Measurements from ENCODE around the gene TRIM46.

TRIM46 gene

DNA sequence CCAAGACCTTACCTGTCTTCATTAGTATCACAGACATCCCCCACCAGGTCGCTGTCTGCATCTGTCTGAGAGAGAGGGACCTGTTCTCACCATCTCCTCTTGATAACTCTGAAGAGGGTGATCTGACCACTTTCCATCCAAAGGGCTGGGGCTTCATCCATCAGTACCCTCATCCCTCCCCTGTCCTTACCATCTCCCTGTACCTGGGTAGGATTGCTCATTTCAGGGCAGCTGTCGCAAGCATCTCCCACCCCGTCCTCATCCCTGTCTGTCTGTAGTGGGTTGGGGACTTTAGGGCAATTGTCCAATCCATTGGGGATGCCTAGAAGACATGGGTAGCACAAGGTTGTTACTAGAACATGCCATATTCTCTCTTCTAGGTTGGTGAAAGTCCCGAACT is 26.1 kb downstream of the TRIM46 start:
- DNase-seq (ENCODE audit: low read depth), result no peak
- TF ChIP-seq MAX (IDR thresholded peaks at IDR 0.05; ENCODE audit: low read depth, low read length) (no peak), MYC (IDR thresholded peaks at IDR 0.05; ENCODE audit: low read depth, low read length) (no peak), POLR2A (IDR thresholded peaks at IDR 0.05; ENCODE audit: extremely low read depth, insufficient read length) (no peak)
- TF ChIP-seq, protein P1, sequence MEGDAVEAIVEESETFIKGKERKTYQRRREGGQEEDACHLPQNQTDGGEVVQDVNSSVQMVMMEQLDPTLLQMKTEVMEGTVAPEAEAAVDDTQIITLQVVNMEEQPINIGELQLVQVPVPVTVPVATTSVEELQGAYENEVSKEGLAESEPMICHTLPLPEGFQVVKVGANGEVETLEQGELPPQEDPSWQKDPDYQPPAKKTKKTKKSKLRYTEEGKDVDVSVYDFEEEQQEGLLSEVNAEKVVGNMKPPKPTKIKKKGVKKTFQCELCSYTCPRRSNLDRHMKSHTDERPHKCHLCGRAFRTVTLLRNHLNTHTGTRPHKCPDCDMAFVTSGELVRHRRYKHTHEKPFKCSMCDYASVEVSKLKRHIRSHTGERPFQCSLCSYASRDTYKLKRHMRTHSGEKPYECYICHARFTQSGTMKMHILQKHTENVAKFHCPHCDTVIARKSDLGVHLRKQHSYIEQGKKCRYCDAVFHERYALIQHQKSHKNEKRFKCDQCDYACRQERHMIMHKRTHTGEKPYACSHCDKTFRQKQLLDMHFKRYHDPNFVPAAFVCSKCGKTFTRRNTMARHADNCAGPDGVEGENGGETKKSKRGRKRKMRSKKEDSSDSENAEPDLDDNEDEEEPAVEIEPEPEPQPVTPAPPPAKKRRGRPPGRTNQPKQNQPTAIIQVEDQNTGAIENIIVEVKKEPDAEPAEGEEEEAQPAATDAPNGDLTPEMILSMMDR (IDR thresholded peaks at IDR 0.05; ENCODE audit: low read depth, low read length), result no peak
- no peak overlapping the region for H3K4me3 ChIP-seq (ENCODE audit: low read depth, low read length)

DNA sequence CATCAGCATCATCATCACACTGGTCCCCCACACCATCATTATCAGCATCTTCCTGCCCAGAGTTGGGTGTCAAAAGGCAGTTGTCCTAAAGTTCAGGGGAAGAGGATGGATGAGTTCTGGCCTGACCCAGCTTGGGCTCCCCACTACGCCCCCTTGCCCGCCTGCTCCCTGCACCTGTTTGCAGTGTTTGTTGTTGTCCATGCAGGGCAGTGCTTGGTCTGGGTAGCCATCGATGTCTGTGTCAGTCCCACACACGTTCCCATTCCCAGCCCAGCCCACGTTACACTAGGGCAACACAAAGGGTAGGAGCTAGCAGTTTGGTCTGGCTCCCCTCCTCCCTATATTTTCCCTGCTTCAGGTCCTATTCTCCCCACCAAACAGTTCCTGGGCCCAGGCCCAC is 27.3 kb downstream of the TRIM46 start:
- DNase-seq (ENCODE audit: low read depth), result no peak
- H3K4me3 ChIP-seq (ENCODE audit: low read depth, low read length), result no peak overlapping the region
- TF ChIP-seq MAX (IDR thresholded peaks at IDR 0.05; ENCODE audit: low read depth, low read length) (no peak), MYC (IDR thresholded peaks at IDR 0.05; ENCODE audit: low read depth, low read length) (no peak)
- TF ChIP-seq, protein P1 (IDR thresholded peaks at IDR 0.05; ENCODE audit: low read depth, low read length), result no peak

GRCh38 chr1:155202198-155202597 is 28.5 kb downstream of the TRIM46 start:
- TF ChIP-seq MAX (IDR thresholded peaks at IDR 0.05; ENCODE audit: low read depth, low read length), result no peak
- TF ChIP-seq, protein P1 (IDR thresholded peaks at IDR 0.05; ENCODE audit: low read depth, low read length), result no peak
- TF ChIP-seq POLR2A (IDR thresholded peaks at IDR 0.05; ENCODE audit: extremely low read depth, insufficient read length), result no peak
- TF ChIP-seq MYC (IDR thresholded peaks at IDR 0.05; ENCODE audit: low read depth, low read length), result no peak
- no peak overlapping the region for H3K4me3 ChIP-seq (ENCODE audit: low read depth, low read length)
- no peak for DNase-seq (ENCODE audit: low read depth)

DNA sequence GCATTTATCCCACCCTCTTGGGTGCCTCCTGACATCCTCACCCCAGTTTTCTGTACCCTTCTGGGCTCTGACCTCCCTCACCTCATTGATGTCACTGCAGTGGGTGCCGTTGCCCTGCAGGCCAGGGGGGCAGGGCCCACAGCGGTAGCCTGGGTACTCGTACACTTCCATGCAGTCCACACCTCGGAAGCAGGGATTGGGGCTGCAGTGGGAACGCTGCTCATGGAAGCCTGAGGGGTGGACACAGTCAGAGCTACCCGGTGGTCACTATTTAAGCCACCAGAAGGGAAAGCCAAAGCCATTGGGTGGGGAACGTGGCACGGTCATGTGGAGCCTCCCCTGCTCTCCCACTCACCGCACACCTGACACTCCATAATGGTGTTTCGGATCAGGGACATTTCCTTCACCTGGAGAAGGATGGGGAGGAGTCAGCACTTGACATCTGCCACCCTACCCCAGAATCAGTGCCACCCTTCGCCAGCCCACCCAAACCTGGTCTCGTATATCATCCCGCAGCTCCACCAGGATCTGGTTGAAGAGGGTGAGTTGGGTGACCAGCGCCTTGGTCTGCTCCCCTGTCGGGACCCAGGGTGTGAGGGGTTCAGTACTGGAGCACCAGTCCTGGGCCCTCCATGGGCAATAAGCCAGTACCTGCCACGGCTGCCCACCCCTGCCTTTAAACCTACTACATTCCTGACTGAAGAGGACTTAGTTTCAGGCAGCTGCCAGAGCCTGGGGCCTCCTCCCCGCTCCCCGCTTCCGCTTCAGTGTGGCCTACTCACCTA is 29.3 kb downstream of the TRIM46 start:
- no peak overlapping the region for H3K4me3 ChIP-seq (ENCODE audit: low read depth, low read length)
- no peak for DNase-seq (ENCODE audit: low read depth)
- TF ChIP-seq MYC (IDR thresholded peaks at IDR 0.05; ENCODE audit: low read depth, low read length), result no peak
- TF ChIP-seq MAX (IDR thresholded peaks at IDR 0.05; ENCODE audit: low read depth, low read length), result no peak
- TF ChIP-seq, protein P1 (IDR thresholded peaks at IDR 0.05; ENCODE audit: low read depth, low read length), result no peak
- TF ChIP-seq POLR2A (IDR thresholded peaks at IDR 0.05; ENCODE audit: extremely low read depth, insufficient read length), result no peak

GRCh38 chr1:155205035-155205434 is 31.4 kb downstream of the TRIM46 start:
- H3K4me3 ChIP-seq (ENCODE audit: low read depth, low read length), result no peak overlapping the region
- TF ChIP-seq MYC (IDR thresholded peaks at IDR 0.05; ENCODE audit: low read depth, low read length), result no peak
- no peak for TF ChIP-seq MAX (IDR thresholded peaks at IDR 0.05; ENCODE audit: low read depth, low read length)
- no peak for TF ChIP-seq POLR2A (IDR thresholded peaks at IDR 0.05; ENCODE audit: extremely low read depth, insufficient read length)
- TF ChIP-seq, protein P1 (IDR thresholded peaks at IDR 0.05; ENCODE audit: low read depth, low read length), result no peak
- no peak for DNase-seq (ENCODE audit: low read depth)

Data from NB4 (cell line).